HK-2 (cell line): ENCODE measurements around the gene EFCC1.
"Not testable (repeated sequence)": the region's sequence is repeated elsewhere in the genome, so short reads cannot be mapped to it uniquely, and the experiment has no call there.

Source experiments
- DNase-seq: peaks from one replicate; pipeline ENCODE4 v3.0.0-alpha.2; 2018; ENCODE audit not compliant: unreplicated experiment

Gene EFCC1

GRCh38 chr3:129054605-129055104 is 53.6 kb downstream of the EFCC1 start:
- no peak for DNase-seq

GRCh38 chr3:129056451-129057173 is 55.5 kb downstream of the EFCC1 start:
- no peak for DNase-seq

GRCh38 chr3:129057249-129057648 is 56.1 kb downstream of the EFCC1 start:
- no peak for DNase-seq

GRCh38 chr3:129058441-129059200 is 57.5 kb downstream of the EFCC1 start:
- DNase-seq = no peak

GRCh38 chr3:129059311-129059958 is 58.3 kb downstream of the EFCC1 start:
- DNase-seq = no peak

GRCh38 chr3:129060276-129061022 is 59.3 kb downstream of the EFCC1 start, which contains the start of gene GP9:
Gene GP9, plus strand, starts transcription at chr3:129060779. Its CDS starts 961 bp downstream, at chr3:129061740.
- no peak for DNase-seq

- no peak for DNase-seq
Measured at GRCh38 chr3:129061023-129061887, 60.2 kb downstream of the EFCC1 start.

- no peak for DNase-seq
Measured at GRCh38 chr3:129061888-129062834, 61.1 kb downstream of the EFCC1 start.

GRCh38 chr3:129063091-129063640 is 62.1 kb downstream of the EFCC1 start:
- DNase-seq = no peak

GRCh38 chr3:129063841-129064482 is 62.9 kb downstream of the EFCC1 start:
- DNase-seq = no peak

- no peak for DNase-seq
Measured at GRCh38 chr3:129065016-129065719, 64.1 kb downstream of the EFCC1 start.

GRCh38 chr3:129065720-129066073 is 64.6 kb downstream of the EFCC1 start:
- DNase-seq = no peak

GRCh38 chr3:129067719-129068118 is 66.6 kb downstream of the EFCC1 start:
- DNase-seq = not testable (repeated sequence)

GRCh38 chr3:129068291-129068886 is 67.3 kb downstream of the EFCC1 start:
- DNase-seq = no peak

GRCh38 chr3:129069313-129070085 is 68.4 kb downstream of the EFCC1 start:
- not testable (repeated sequence) for DNase-seq

GRCh38 chr3:129070086-129070885 is 69.2 kb downstream of the EFCC1 start:
- DNase-seq = no peak
